GM12878 (cell line): ENCODE data around the gene CEACAM8. TPM values are rescaled to one million over a fixed set of nuclear protein-coding genes. Genes with fewer than 3 reads are reported as not detected.

Source experiments
- ATAC-seq: fragments of 200-7000 bp; cut with Tn5 transposase; 3 replicates; pipeline ENCODE4 v1.9.1; 2020; ENCODE audit warnings: mild to moderate bottlenecking, moderate library complexity
- BruUV-seq: library from RNA; stranded (reverse); fragments of 400-500 nt; replicated peaks from 2 replicates; lab custom pipeline; 2021; lab: Mats Ljungman, UMichigan
- CTCF ChIA-PET: fragments of 300-600 bp; sonication (Branson Sonifier 250); formaldehyde crosslinking; extraction: SDS; loops from one replicate; lab custom pipeline; 2021; ENCODE audit warnings: inconsistent platforms; lab: Yijun Ruan, JAX
- POLR2A ChIA-PET: fragments of 350-600 bp; formaldehyde crosslinking; extraction: SDS; loops from one replicate; lab custom pipeline; 2021; ENCODE audit warnings: inconsistent platforms; lab: Charles Lee
- RAD21 ChIA-PET: fragments of 300-600 bp; sonication (Branson Sonifier 250); formaldehyde crosslinking; loops from one replicate; lab custom pipeline; 2023; ENCODE audit warnings: antibody characterized with exemption; ENCODE audit not compliant: unreplicated experiment; lab: Charles Lee
- SMC1A ChIA-PET: fragments of 300-600 bp; sonication (Branson Sonifier 250); formaldehyde crosslinking; loops from one replicate; lab custom pipeline; 2023; ENCODE audit not compliant: unreplicated experiment, uncharacterized antibody; lab: Charles Lee
- DNase-seq: peaks from one replicate; pipeline ENCODE4 v3.0.0-alpha.2; 2011; ENCODE audit warnings: low read depth, low spot score
- FAIRE-seq: peaks from 3 replicates; lab custom pipeline; 2011; peaks lifted over from hg19 to GRCh38; lab: Jason Lieb, UNC
- H2AFZ ChIP-seq: 2 replicates; pipeline ENCODE4 v1.6.0; 2011; ENCODE audit warnings: low read depth, low read length, control low read depth; ENCODE audit not compliant: control insufficient read depth
- H3K27ac ChIP-seq: 2 replicates; pipeline ENCODE4 v1.5.1; 2011; ENCODE audit warnings: control low read depth; ENCODE audit not compliant: control insufficient read depth, insufficient read depth
- H3K27me3 ChIP-seq, 2 experiments: replicated peaks in 1 of 2; 2 replicates each; pipeline versions ENCODE4 v1.6.0 to v1.6.1; 2011; ENCODE audit warnings: low read length in 1 of 2; ENCODE audit not compliant: control insufficient read depth in 2 of 2, insufficient read depth in 2 of 2
- H3K36me3 ChIP-seq, 2 experiments: 2 replicates each; pipeline ENCODE4 v1.5.1; 2011; ENCODE audit warnings: low read length in 1 of 2; ENCODE audit not compliant: control insufficient read depth in 2 of 2, insufficient read depth in 2 of 2
- H3K4me1 ChIP-seq: 2 replicates; pipeline ENCODE4 v1.6.1; 2011; ENCODE audit warnings: mild to moderate bottlenecking, low read length, moderate library complexity, mixed read lengths; ENCODE audit not compliant: control insufficient read depth, insufficient read depth
- H3K4me2 ChIP-seq: 2 replicates; pipeline ENCODE4 v1.6.0; 2011; ENCODE audit warnings: control low read depth; ENCODE audit not compliant: control insufficient read depth, insufficient read depth
- H3K4me3 ChIP-seq: fragments of 200-600 bp; sonication (generic); 2 replicates; pipeline ENCODE4 v1.5.1; 2016
- H3K79me2 ChIP-seq: 2 replicates; pipeline ENCODE4 v1.6.0; 2011; ENCODE audit warnings: low read length; ENCODE audit not compliant: control insufficient read depth, insufficient read depth
- H3K9ac ChIP-seq: 2 replicates; pipeline ENCODE4 v1.8.0; 2011; ENCODE audit warnings: low read length, control low read depth, mixed read lengths; ENCODE audit not compliant: control insufficient read depth, insufficient read depth
- H3K9me3 ChIP-seq: replicated peaks from 3 replicates; pipeline ENCODE4 v1.5.1; 2011; ENCODE audit warnings: mild to moderate bottlenecking, low read length; ENCODE audit not compliant: control insufficient read depth, insufficient read depth
- H4K20me1 ChIP-seq: 2 replicates; pipeline ENCODE4 v1.6.0; 2011; ENCODE audit not compliant: control insufficient read depth, insufficient read depth
- REST ChIP-seq: IDR thresholded peaks from 2 replicates; pipeline ENCODE4 v1.6.1; 2012; ENCODE audit warnings: mild to moderate bottlenecking, low read depth, low read length
- SPI1 ChIP-seq: IDR thresholded peaks from 2 replicates; pipeline ENCODE4 v1.6.1; 2011; ENCODE audit warnings: low read depth, mild to moderate bottlenecking, low read length, moderate library complexity, borderline replicate concordance; ENCODE audit not compliant: insufficient read depth
- ZBTB4 ChIP-seq: fragments of 450-650 bp; formaldehyde crosslinking; IDR thresholded peaks from 2 replicates; pipeline ENCODE4 v1.4.0; 2022; ENCODE audit warnings: mild to moderate bottlenecking, moderate library complexity
- WGBS: methylation state at CpG from one replicate; pipeline ENCODE4 v1.1.6; 2016; ENCODE audit warnings: low lambda C conversion rate; ENCODE audit not compliant: insufficient replicate concordance, insufficient coverage; ENCODE audit errors: missing lambda C conversion rate; 5-methylcytosine and 5-hydroxymethylcytosine counted together
- in situ Hi-C: fragments of 300-500 bp; cut with MboI; formaldehyde crosslinking; loops from 9 replicates; pipeline ENCODE4 v1.14.3; 2018; ENCODE audit warnings: mixed read lengths
- intact Hi-C: fragments of 100-400 bp; cut with micrococcal nuclease; formaldehyde crosslinking; loops from one replicate; pipeline ENCODE4 v1.14.2; 2022; ENCODE audit not compliant: unreplicated experiment
- polyA plus RNA-seq, 11 experiments: library from polyadenylated mRNA; depleted of rRNA in 4 of 11; unstranded in 6 of 11; stranded (reverse) in 5 of 11; fragments of >200 nt; fragmentation: Nextera tagmentation in 4 of 11; fragmentation: Illumina TruSeq in 1 of 11; extraction: Ambion mirVana in 4 of 11; extraction: Trizol in 1 of 11; gene quantifications; 1 replicate in 1 of 11; 2 replicates in 10 of 11; pipeline versions ENCODE4 v1.2.1 to v1.2.3, GENCODE V29; 2011 to 2016; ENCODE audit warnings: inconsistent platforms in 2 of 11, missing spikeins in 2 of 11, low read depth in 1 of 11
- total RNA-seq, 4 experiments: library from RNA; depleted of rRNA in 3 of 4; stranded (reverse); fragments of >200 nt in 3 of 4; fragmentation: Illumina TruSeq in 1 of 4; extraction: Trizol in 1 of 4; gene quantifications; 2 replicates each; pipeline versions ENCODE4 v1.2.1 to v1.2.3, GENCODE V29; 2013 to 2021

Gene CEACAM8
- total and polyA plus RNA-seq, 10 of the 15 experiments (the other 5 are each of a cell fraction or from before 2014, with no cell fraction given): 0.06 TPM; not detected in 9

- POLR2A ChIA-PET: no interaction called here
- no peaks in the 10 kb centered on the region for H3K36me3 ChIP-seq
- H3K9me3 ChIP-seq: no peaks in the 10 kb centered on the region
- no peak overlapping the region for H3K4me2 ChIP-seq
- no peaks in the 10 kb centered on the region for H3K79me2 ChIP-seq
- RAD21 ChIA-PET: no interaction called here
- no peak overlapping the region for H2AFZ ChIP-seq
- FAIRE-seq (no peak), DNase-seq (no peak), ATAC-seq (no peak)
- intact Hi-C loops (no loop called here), in situ Hi-C loops (no loop called here)
- H3K27me3 ChIP-seq: peaks cover 0 to under 1% of the 10 kb centered on the region in 2 experiments; a peak in 1 of 4 replicates
- CTCF ChIA-PET: interaction anchor here (0.6 to 1.1 kb wide), 2 partner anchors 34 to 66 kb away, joined by 3 to 4 read pairs; no protein-coding TSS in a partner anchor
- 0% methylated on average over 5 of the region's 5 CpGs for WGBS
- SMC1A ChIA-PET: no interaction called here
- no peak overlapping the region for H3K27ac ChIP-seq
- H3K4me3 ChIP-seq: no peak overlapping the region
- H3K4me1 ChIP-seq: no peaks in the 10 kb centered on the region
- no peaks in the 10 kb centered on the region for H4K20me1 ChIP-seq
- peak; percentile 94 for TF ChIP-seq REST
- no peak for TF ChIP-seq ZBTB4 (CRISPR knock-in tag)
- TF ChIP-seq SPI1: peak; percentile 68
- no TSS peak for BruUV-seq
- H3K9ac ChIP-seq: no peak overlapping the region
Observed at GRCh38 chr19:42601811-42602443, 7.2 kb upstream of the CEACAM8 start.
